Endothelial cell of umbilical vein (primary cell): ENCODE measurements around the gene GSX2. TPM values are rescaled to one million over a fixed set of nuclear protein-coding genes. Genes with fewer than 3 reads are reported as not detected.
A peak's percentile ranks its signal among the peaks of the same experiment; 100 is the strongest.

Experiments used
- BruUV-seq: library from RNA; stranded (reverse); fragments of 400-500 nt; replicated peaks from 2 replicates; lab custom pipeline; 2021; lab: Mats Ljungman, UMichigan
- CTCF ChIA-PET: fragments of 300-600, 350-600 bp; sonication (Branson Sonifier 250); formaldehyde crosslinking; loops from one replicate; lab custom pipeline; 2021; ENCODE audit warnings: antibody characterized with exemption, inconsistent platforms; lab: Charles Lee
- POLR2A ChIA-PET: fragments of 300-600, 350-600 bp; sonication (Branson Sonifier 250); formaldehyde crosslinking; loops from one replicate; lab custom pipeline; 2021; ENCODE audit warnings: antibody characterized with exemption, inconsistent platforms; lab: Charles Lee
- DNase-seq: peaks from one replicate; pipeline ENCODE4 v3.0.0-alpha.2; 2011; ENCODE audit warnings: low read depth, low spot score
- FAIRE-seq: peaks from 2 replicates; lab custom pipeline; 2011; peaks lifted over from hg19 to GRCh38; lab: Jason Lieb, UNC
- H2AFZ ChIP-seq: 2 replicates; pipeline ENCODE4 v1.6.0; 2012; ENCODE audit warnings: low read depth, low read length, control low read depth, inconsistent platforms
- H3K27ac ChIP-seq: 2 replicates; pipeline ENCODE4 v1.5.1; 2011; ENCODE audit warnings: low read depth, mild to moderate bottlenecking, control low read depth, low read length, moderate library complexity; ENCODE audit not compliant: insufficient read depth
- H3K27me3 ChIP-seq, 2 experiments: 2 replicates each; pipeline versions ENCODE4 v1.6.0 to v1.6.1; 2011; ENCODE audit warnings: low read length in 2 of 2, mixed read lengths in 1 of 2; ENCODE audit not compliant: control insufficient read depth in 2 of 2, insufficient read depth in 2 of 2
- H3K36me3 ChIP-seq, 2 experiments: 2 replicates in 1 of 2; 3 replicates in 1 of 2; pipeline ENCODE4 v1.5.1; 2011; ENCODE audit warnings: low read length in 2 of 2, mild to moderate bottlenecking in 1 of 2, moderate library complexity in 1 of 2; ENCODE audit not compliant: control insufficient read depth in 2 of 2, insufficient read depth in 2 of 2; ENCODE audit errors: extremely low read depth in 1 of 2
- H3K4me1 ChIP-seq: 3 replicates; pipeline ENCODE4 v1.5.1; 2011; ENCODE audit warnings: mild to moderate bottlenecking, low read length; ENCODE audit not compliant: control insufficient read depth, insufficient read depth; ENCODE audit errors: extremely low read depth
- H3K4me2 ChIP-seq: 2 replicates; pipeline ENCODE4 v1.6.1; 2011; ENCODE audit warnings: low read length, control low read depth, mixed read lengths; ENCODE audit not compliant: insufficient read depth
- H3K4me3 ChIP-seq, 3 experiments: fragments of 200-600 bp in 1 of 3; sonication (generic), shearing (Covaris generic) in 1 of 3; replicated peaks in 1 of 3; 2 replicates each; pipeline ENCODE4 v1.5.1; 2011 to 2016; ENCODE audit warnings: control low read depth in 3 of 3, low read length in 3 of 3, mild to moderate bottlenecking in 2 of 3, inconsistent platforms in 1 of 3, low read depth in 1 of 3, moderate library complexity in 1 of 3; ENCODE audit not compliant: insufficient read depth in 1 of 3
- H3K79me2 ChIP-seq: 2 replicates; pipeline ENCODE4 v1.6.0; 2012; ENCODE audit warnings: low read length, inconsistent platforms; ENCODE audit not compliant: control insufficient read depth, insufficient read depth
- H3K9ac ChIP-seq: replicated peaks from 2 replicates; pipeline ENCODE3; 2011; ENCODE audit warnings: low read length, control low read depth; ENCODE audit not compliant: insufficient read depth; ENCODE audit errors: extremely low read depth
- H3K9me1 ChIP-seq: replicated peaks from 3 replicates; pipeline ENCODE4 v1.6.0; 2011; ENCODE audit warnings: mild to moderate bottlenecking, low read length; ENCODE audit not compliant: control insufficient read depth, insufficient read depth; ENCODE audit errors: extremely low read depth
- H3K9me3 ChIP-seq: replicated peaks from 2 replicates; pipeline ENCODE4 v1.5.1; 2012; ENCODE audit warnings: low read length, inconsistent platforms; ENCODE audit not compliant: control insufficient read depth, insufficient read depth
- H4K20me1 ChIP-seq: replicated peaks from 2 replicates; pipeline ENCODE3; 2011; ENCODE audit warnings: mild to moderate bottlenecking, low read length; ENCODE audit not compliant: control insufficient read depth, insufficient read depth; ENCODE audit errors: extremely low read depth
- EZH2 ChIP-seq: IDR thresholded peaks from 2 replicates; pipeline ENCODE4 v1.6.1; 2012; ENCODE audit warnings: borderline replicate concordance, low read depth, mild to moderate bottlenecking, moderate library complexity, low read length, inconsistent platforms; ENCODE audit not compliant: severe bottlenecking
- GATA2 ChIP-seq: IDR thresholded peaks from 2 replicates; pipeline ENCODE4 v1.7.0; 2011; ENCODE audit warnings: low read depth, mild to moderate bottlenecking, moderate library complexity, mixed read lengths, low read length; ENCODE audit not compliant: insufficient read length, insufficient read depth
- JUN ChIP-seq: IDR thresholded peaks from 2 replicates; pipeline ENCODE4 v1.6.1; 2011; ENCODE audit warnings: borderline replicate concordance, low read depth; ENCODE audit not compliant: insufficient read length, insufficient read depth
- POLR2A ChIP-seq: IDR thresholded peaks from 2 replicates; pipeline ENCODE4 v1.6.1; 2012; ENCODE audit warnings: low read depth, mild to moderate bottlenecking, control low read depth, low read length
- dilution Hi-C: fragments of 300-500 bp; cut with MboI; formaldehyde crosslinking; loops from one replicate; pipeline ENCODE4 v1.15.0; 2019; ENCODE audit warnings: low sequenced_read_pairs; ENCODE audit not compliant: extremely low pct_ligation_motif_present
- intact Hi-C: fragments of 100-400 bp; cut with micrococcal nuclease; formaldehyde crosslinking; loops from one replicate; pipeline ENCODE4 v1.10.0; 2022
- polyA plus RNA-seq, 4 experiments: library from polyadenylated mRNA; depleted of rRNA in 3 of 4; stranded (reverse) in 3 of 4; unstranded in 1 of 4; fragments of >200 nt; gene quantifications; 2 replicates each; pipeline versions ENCODE4 v1.2.1 to v1.2.3, GENCODE V29; 2011 to 2012; ENCODE audit warnings: missing spikeins in 1 of 4
- total RNA-seq: library from RNA; stranded (reverse); gene quantifications from 2 replicates; pipeline ENCODE4 v1.2.3, GENCODE V29; 2021

GSX2 gene
- total and polyA plus RNA-seq, 2 donors (not counting 3 experiments of a cell fraction or from before 2014, with no cell fraction given), result not detected

GRCh38 chr4:54101190-54102041, 1.5 kb downstream of the GSX2 start:
- DNase-seq (no peak), FAIRE-seq (peak; percentile 37)
- Histone ChIP-seq H3K27ac (no peak overlapping the region), H4K20me1 (no peaks in the 10 kb centered on the region), H3K4me1 (peaks cover 25% of the 10 kb centered on the region), H3K9me3 (no peaks in the 10 kb centered on the region), H3K4me2 (peak overlapping the region; percentile 20), H3K27me3 (peaks cover 70 to 84% of the 10 kb centered on the region in 2 experiments), H3K9me1 (no peaks in the 10 kb centered on the region), H3K79me2 (no peaks in the 10 kb centered on the region), H2AFZ (no peak overlapping the region), H3K36me3 (no peaks in the 10 kb centered on the region), H3K9ac (no peak overlapping the region), H3K4me3 (no peak overlapping the region)
- TF ChIP-seq JUN (no peak), EZH2 (peak; percentile 94), GATA2 (no peak)
- intact Hi-C loops (loop anchor here (2.0 to 5.0 kb wide), 3 partner anchors 37 to 171 kb away; partner anchors contain the start of gene CHIC2), dilution Hi-C loops (no loop called here)
- ChIA-PET POLR2A (no interaction called here), CTCF (no interaction called here)
- no TSS peak for BruUV-seq

GRCh38 chr4:54102531-54103106, 2.7 kb downstream of the GSX2 start:
- DNase-seq (no peak), FAIRE-seq (peak; percentile 12)
- Histone ChIP-seq H3K27ac (no peak overlapping the region), H3K27me3 (peaks cover 65 to 82% of the 10 kb centered on the region in 2 experiments), H3K9ac (no peak overlapping the region), H3K4me3 (no peak overlapping the region), H3K36me3 (no peaks in the 10 kb centered on the region), H3K4me1 (peaks cover 25% of the 10 kb centered on the region), H3K4me2 (no peak overlapping the region), H3K9me3 (no peaks in the 10 kb centered on the region), H3K79me2 (no peaks in the 10 kb centered on the region), H2AFZ (no peak overlapping the region), H4K20me1 (no peaks in the 10 kb centered on the region), H3K9me1 (no peaks in the 10 kb centered on the region)
- BruUV-seq, result no TSS peak
- ChIA-PET POLR2A (no interaction called here), CTCF (interaction anchor here (0.8 to 2.5 kb wide), 5 partner anchors 9 to 173 kb away, joined by 3 to 10 read pairs (median 5); no protein-coding TSS in a partner anchor)
- dilution Hi-C loops (no loop called here), intact Hi-C loops (loop anchor here (2.0 to 5.0 kb wide), 2 partner anchors 50 to 172 kb away; no protein-coding TSS in a partner anchor)
- TF ChIP-seq POLR2A, result no peak
- TF ChIP-seq EZH2, result peak; percentile 33
